Activated B cell treated with CpG ODN at 0.5 μM for 24 hours (primary cell): ENCODE measurements around the gene INPP4B. TPM values are rescaled to one million over a fixed set of nuclear protein-coding genes. Genes with fewer than 3 reads are reported as not detected.

Experiments used
- ATAC-seq: fragments of 200-7000 bp; cut with Tn5 transposase; one replicate; pipeline ENCODE4 v1.10.0; 2021; ENCODE audit warnings: low read depth, mild to moderate bottlenecking, moderate library complexity
- CTCF ChIA-PET: fragments of 350-600 bp; sonication (Branson Sonifier 250); formaldehyde crosslinking; loops from one replicate; lab custom pipeline; 2021; ENCODE audit warnings: antibody characterized with exemption; lab: Charles Lee
- POLR2A ChIA-PET: fragments of 350-600 bp; sonication (Branson Sonifier 250); formaldehyde crosslinking; loops from one replicate; lab custom pipeline; 2021; ENCODE audit warnings: antibody characterized with exemption; lab: Charles Lee
- DNase-seq: peaks from one replicate; pipeline ENCODE4 v3.0.0; 2022
- H3K27ac Mint-ChIP-seq: one replicate; pipeline ENCODE4 v1.8.0; 2020; ENCODE audit warnings: mixed read lengths
- H3K27me3 Mint-ChIP-seq: one replicate; pipeline ENCODE4 v1.8.0; 2021; ENCODE audit warnings: mixed read lengths
- H3K36me3 Mint-ChIP-seq: one replicate; pipeline ENCODE4 v1.8.0; 2021; ENCODE audit warnings: low read depth, mixed read lengths
- H3K4me1 Mint-ChIP-seq: one replicate; pipeline ENCODE4 v1.8.0; 2021; ENCODE audit warnings: mixed read lengths
- H3K4me3 Mint-ChIP-seq: one replicate; pipeline ENCODE4 v1.8.0; 2020; ENCODE audit warnings: mild to moderate bottlenecking, mixed read lengths
- H3K9me3 Mint-ChIP-seq: one replicate; pipeline ENCODE4 v1.8.0; 2020; ENCODE audit warnings: mixed read lengths
- intact Hi-C: fragments of 100-400 bp; cut with micrococcal nuclease; formaldehyde crosslinking; loops from one replicate; pipeline ENCODE4 v1.15.1; 2024
- total RNA-seq: library from RNA; stranded (reverse); gene quantifications from 2 replicates; pipeline ENCODE4 v1.2.3, GENCODE V29; 2022
- TF ChIP-seq, protein P1 (sequence below): fragments of 200-600 bp; IDR thresholded peaks from one replicate; pipeline ENCODE4 v1.8.0; 2022; ENCODE audit warnings: antibody characterized with exemption, mild to moderate bottlenecking

Gene INPP4B
- total RNA-seq, 1 donor from 2014 or later = 0.11 TPM

DNA sequence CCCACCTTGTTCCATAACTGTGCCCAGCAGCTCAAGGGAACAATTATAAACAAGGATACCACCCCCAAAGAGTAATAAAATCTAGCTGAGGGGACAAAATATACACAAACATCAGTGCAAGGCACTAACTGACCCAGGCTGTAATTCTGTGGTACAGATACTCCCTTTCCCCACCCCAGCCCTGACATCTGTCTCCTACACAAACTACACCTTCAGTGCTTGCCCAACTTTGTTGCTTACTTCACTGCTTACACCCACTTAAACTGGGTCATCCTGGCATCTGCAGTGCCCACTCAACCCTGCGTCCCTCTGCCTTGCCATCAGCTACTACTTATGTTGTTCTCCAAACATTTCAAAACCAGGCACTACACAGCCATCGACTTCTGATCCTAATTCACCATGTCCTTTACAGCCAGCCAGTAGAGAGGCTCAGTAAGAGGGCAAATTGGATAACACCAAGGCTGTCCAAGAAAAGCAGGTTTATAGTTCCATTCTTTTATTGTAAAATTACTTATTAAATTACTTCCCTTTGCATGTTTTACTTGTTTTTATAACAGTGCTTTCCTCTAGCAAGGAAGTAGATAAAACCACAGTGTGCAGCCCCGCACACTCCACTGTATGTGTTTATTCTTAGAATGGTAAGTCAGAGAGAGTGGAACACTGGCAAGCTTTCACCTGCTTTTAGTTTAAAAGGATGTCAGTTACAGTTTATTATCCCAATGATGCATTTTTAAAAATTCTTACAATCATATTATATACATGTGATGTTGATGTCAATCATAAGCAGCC is 149.6 kb downstream of the INPP4B start:
- H3K27me3 Mint-ChIP-seq = no peaks in the 10 kb centered on the region
- H3K4me1 Mint-ChIP-seq = no peaks in the 10 kb centered on the region
- H3K36me3 Mint-ChIP-seq = no peaks in the 10 kb centered on the region
- intact Hi-C loops = no loop called here
- DNase-seq (no peak), ATAC-seq (no peak)
- CTCF ChIA-PET = no interaction called here
- POLR2A ChIA-PET = no interaction called here
- H3K4me3 Mint-ChIP-seq = no peak overlapping the region
- H3K27ac Mint-ChIP-seq = no peak overlapping the region
- H3K9me3 Mint-ChIP-seq = no peaks in the 10 kb centered on the region
- TF ChIP-seq, protein P1, sequence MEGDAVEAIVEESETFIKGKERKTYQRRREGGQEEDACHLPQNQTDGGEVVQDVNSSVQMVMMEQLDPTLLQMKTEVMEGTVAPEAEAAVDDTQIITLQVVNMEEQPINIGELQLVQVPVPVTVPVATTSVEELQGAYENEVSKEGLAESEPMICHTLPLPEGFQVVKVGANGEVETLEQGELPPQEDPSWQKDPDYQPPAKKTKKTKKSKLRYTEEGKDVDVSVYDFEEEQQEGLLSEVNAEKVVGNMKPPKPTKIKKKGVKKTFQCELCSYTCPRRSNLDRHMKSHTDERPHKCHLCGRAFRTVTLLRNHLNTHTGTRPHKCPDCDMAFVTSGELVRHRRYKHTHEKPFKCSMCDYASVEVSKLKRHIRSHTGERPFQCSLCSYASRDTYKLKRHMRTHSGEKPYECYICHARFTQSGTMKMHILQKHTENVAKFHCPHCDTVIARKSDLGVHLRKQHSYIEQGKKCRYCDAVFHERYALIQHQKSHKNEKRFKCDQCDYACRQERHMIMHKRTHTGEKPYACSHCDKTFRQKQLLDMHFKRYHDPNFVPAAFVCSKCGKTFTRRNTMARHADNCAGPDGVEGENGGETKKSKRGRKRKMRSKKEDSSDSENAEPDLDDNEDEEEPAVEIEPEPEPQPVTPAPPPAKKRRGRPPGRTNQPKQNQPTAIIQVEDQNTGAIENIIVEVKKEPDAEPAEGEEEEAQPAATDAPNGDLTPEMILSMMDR = no peak

DNA sequence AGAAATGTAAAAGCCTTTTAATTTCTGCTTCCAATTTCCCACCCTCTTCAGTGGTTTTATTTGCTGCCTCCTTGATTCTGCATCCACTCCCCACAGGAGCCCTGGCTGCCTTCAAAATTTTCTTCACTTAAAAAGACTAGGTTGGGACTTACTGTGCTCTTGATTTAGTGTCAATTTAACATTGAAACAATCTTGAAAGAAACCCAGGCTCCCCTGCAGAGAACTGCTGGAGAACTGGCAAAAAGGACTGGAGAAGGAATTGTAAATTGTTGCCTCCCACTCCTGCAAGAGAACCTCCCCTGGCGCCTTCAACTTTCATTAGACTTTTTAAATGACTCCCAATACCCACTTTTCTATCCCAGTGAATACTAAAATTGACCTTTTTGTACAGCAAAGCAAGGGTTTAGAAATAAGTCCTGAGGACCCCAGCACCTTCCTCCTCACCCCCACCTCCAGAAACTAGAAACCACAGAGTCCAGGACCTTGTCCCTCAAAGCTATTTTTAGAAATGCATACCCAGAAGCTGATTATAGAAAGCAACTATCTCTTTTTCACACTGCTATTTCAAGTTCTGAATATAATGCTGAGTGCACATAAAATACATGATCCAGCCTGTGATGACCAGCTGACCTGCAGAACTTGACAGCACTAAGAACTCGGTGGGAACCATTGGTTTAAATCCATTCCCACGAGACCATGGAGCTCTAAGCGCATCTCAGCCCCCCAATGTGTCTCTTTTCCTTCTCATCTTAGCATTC is 155.5 kb downstream of the INPP4B start:
- Mint-ChIP-seq H3K9me3 (no peaks in the 10 kb centered on the region), H3K4me3 (no peak overlapping the region), H3K36me3 (no peaks in the 10 kb centered on the region), H3K4me1 (no peaks in the 10 kb centered on the region), H3K27ac (no peak overlapping the region), H3K27me3 (no peaks in the 10 kb centered on the region)
- ATAC-seq (no peak), DNase-seq (no peak)
- ChIA-PET POLR2A (no interaction called here), CTCF (no interaction called here)
- intact Hi-C loops = no loop called here
- TF ChIP-seq, protein P1 = no peak

DNA sequence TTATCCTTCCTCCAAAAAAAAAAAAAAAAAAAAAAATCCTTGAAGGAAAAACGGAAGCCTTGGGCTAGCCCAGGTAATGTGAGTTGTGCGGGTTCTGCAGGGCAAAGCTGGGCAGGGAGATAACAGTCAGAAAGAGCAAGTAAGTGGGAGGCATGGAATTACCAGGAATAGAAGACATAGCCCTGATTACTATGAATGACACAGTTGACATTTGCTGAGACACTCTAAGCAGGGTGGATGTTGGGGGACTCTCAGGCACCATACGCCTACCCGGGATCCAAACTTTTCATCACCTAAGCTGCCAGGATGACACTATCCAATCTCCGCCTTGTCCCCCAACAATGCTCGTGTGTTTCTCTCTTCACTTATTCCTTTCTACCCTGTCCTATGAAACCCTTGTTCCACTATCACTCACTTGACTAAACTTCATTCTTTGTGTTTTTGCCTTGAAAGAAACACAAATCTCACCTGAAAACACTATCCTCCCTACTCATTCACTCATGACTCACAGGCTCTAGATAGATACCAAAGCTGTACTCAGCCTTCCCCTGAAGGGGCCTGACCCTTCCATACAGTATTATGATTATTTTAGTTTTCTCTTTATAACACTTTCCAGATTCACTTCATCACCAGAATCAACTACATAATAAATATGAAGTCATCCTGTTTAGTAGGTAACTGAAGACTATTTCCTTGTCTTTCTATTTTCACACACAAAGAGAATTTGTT is 158.4 kb downstream of the INPP4B start:
- TF ChIP-seq, protein P1 = no peak
- H3K27me3 Mint-ChIP-seq = no peaks in the 10 kb centered on the region
- no peaks in the 10 kb centered on the region for H3K9me3 Mint-ChIP-seq
- intact Hi-C loops = no loop called here
- no peaks in the 10 kb centered on the region for H3K36me3 Mint-ChIP-seq
- no peaks in the 10 kb centered on the region for H3K4me1 Mint-ChIP-seq
- CTCF ChIA-PET = no interaction called here
- DNase-seq (no peak), ATAC-seq (no peak)
- POLR2A ChIA-PET = no interaction called here
- H3K4me3 Mint-ChIP-seq = no peak overlapping the region
- H3K27ac Mint-ChIP-seq = no peak overlapping the region

DNA sequence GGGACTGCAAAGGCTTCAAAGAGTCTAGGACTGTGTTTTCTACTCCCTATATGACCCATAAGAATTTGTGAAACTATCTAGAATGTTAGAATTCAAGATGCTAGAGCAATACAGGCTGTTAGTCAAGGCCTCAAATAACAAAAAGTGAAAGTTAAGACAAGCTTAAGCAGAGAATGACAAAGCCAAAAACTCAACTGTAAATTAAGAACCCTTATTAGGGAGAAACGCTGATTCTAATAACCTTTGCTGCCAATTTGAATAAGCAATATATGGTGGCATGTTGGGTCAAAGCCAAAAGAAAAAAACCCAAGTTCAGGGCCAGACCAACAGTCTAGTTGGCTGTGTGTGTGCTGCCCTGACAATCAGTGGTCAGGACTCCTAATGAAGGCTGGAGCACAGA is 160.0 kb downstream of the INPP4B start:
- Mint-ChIP-seq H3K9me3 (no peaks in the 10 kb centered on the region), H3K36me3 (no peaks in the 10 kb centered on the region), H3K4me1 (no peaks in the 10 kb centered on the region), H3K27me3 (no peaks in the 10 kb centered on the region), H3K27ac (no peak overlapping the region), H3K4me3 (no peak overlapping the region)
- DNase-seq = no peak
- POLR2A ChIA-PET = no interaction called here
- TF ChIP-seq, protein P1 = no peak
- intact Hi-C loops = no loop called here
- no peak for ATAC-seq
- CTCF ChIA-PET = no interaction called here

DNA sequence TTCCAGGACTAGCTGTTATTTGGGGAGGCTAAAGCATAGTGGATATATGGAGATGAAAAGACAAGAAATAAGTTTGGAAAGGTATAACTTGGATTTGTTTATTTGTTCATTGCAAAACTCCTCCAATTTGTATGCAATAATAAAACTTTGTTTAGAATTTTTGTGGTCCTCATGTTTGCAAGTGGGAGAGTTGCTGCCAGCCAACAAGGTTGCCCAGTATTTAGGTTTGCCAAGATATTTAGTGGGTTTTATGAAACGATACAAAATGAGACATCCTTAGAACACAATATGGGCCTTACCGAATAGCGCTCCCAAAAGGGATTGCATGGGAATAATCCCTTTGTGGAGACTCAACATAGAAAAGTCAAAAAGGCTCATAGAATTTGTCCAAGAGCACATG is 162.1 kb downstream of the INPP4B start:
- POLR2A ChIA-PET = no interaction called here
- CTCF ChIA-PET = no interaction called here
- H3K9me3 Mint-ChIP-seq = no peaks in the 10 kb centered on the region
- TF ChIP-seq, protein P1 = no peak
- intact Hi-C loops = no loop called here
- no peak overlapping the region for H3K27ac Mint-ChIP-seq
- ATAC-seq (no peak), DNase-seq (no peak)
- no peaks in the 10 kb centered on the region for H3K27me3 Mint-ChIP-seq
- no peaks in the 10 kb centered on the region for H3K4me1 Mint-ChIP-seq
- no peak overlapping the region for H3K4me3 Mint-ChIP-seq
- no peaks in the 10 kb centered on the region for H3K36me3 Mint-ChIP-seq
